ENCODE data around the gene UROD.
"Not testable (repeated sequence)": the region's sequence is repeated elsewhere in the genome, so short reads cannot be mapped to it uniquely, and the experiment has no call there.

The UROD gene

DNA sequence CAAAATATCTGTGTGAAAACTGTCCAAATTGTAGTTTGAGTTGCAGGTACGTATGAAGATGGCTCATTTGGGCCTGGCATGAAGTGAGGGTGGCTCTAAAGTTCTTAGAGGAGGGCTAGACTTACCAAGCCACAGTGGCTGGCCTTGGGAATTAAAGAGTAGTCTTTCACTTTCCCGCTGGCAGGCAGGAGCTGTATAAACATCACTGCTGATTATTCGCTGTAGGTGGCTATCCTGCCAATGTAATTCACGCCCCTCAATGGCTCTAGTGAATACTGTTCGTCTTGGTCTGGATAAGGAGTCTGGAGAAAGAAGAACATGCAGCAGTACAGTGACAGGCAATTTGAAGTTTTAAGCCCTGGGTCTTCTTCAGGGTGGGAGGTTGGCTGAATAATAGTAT lies 31.0 kb downstream of the UROD start:
- no peak for DNase-seq

DNA sequence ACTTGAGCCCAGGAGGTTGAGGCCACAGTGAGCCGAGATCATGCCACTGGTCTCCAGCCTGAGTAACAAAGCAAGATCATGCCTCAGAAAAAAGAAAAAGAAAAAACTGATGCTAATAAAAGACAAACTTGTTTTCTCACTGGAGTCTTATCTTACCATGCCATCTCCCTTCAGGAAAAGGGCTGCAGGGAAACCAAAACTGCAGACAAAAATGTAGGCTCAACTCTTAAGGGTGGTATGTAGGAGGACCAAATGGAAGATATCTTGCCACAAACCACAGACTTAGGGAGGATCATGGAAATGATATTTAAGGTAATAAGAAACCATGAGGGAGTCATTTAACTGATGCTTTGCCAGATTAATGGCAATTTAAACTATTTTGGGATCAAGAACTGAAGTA lies 32.9 kb downstream of the UROD start:
- no peak for DNase-seq

DNA sequence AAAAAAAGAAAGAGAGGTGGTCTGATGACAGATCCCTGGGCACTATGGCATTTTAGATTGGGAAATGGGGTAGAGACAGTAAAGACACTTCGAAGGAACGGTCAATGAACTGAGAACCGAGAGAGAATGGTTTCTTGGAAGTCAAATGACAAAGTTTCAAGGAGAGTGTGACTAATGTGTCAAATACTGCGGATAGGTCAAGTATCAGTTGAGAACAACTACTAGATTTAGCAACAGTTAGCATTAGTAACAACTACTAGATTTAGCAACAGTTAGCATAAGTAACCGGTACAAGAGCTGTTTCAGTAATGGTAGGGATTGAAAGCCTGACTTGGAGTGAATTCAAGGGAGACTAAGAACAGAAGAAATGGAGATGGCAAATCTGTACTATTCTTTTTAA lies 35.0 kb downstream of the UROD start:
- no peak for DNase-seq

DNA sequence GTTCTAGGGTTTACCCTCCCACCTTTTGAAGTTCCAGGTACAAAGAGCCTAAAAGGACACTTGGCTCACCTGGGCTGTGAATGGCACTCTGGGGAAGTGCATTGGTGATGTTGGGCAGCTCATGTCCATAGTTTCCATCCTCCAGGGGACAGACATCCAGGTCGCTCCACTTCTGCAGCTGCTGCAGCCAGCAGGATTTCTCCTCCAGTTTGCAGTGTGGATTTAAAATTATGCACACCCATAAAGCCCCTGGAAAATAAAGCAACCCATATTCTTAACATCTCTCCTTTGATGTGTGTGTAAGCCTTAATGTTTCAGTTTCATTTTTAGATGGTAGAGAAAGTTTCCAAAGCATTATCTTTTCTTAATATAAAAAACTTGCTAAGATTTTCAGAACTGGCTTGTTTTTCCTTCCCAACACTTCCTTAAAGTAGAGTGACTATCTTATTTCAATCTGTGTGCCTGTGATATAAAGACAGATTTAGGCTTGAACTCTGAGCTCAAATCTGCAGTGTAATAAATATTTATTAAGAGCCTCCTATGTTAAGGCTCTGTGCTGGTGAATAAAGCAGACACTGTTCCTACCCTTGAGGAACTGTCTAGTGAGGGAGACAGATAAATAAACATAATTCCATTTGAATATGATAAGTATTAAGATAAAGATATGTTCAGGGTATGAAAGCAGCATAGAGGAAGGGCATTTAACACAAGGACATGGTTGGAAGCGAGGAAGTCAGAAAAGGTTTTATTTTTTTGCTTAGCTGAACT lies 39.1 kb downstream of the UROD start:
- DNase-seq, result peak in 1 of 2 experiments; percentile 1

DNA sequence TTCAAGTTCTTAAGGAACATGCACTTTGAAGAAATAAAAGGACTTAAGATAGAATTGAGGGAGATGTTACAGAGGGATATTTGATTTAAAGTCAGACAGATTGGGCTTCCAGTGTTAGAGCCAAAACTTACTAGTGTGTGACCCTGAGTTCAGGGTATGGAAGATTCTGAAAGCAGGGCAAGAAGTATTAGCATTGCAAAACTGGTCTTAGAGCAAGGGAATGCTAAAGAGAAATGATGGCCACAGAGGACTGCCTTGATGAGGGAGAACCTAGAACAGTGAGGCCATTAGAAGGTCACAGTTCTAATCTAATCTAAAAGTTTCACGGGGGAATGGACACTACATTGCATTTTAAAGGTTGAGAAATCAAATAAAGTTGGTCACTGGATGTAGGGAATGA lies 45.5 kb downstream of the UROD start:
- no peak for DNase-seq

DNA sequence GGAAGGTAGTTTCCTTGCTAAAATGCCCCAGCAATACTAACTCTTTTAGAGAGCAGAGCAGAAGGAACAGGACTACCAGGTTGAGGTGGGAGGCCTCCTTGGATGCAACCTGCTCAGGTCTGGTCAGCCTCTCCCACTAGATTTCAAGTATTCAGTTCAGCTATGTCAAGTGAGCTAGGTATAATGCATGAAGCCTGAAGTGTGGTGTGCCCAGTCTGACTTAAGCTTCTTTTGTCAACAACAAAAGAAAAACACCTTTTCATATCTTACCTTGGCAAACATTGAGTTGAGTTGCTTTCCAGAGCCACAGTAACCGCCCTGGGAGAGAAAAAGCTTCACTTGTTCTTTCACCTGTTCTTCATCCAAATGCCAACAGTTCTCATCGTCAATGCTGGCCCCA lies 47.8 kb downstream of the UROD start:
- DNase-seq, result no peak

DNA sequence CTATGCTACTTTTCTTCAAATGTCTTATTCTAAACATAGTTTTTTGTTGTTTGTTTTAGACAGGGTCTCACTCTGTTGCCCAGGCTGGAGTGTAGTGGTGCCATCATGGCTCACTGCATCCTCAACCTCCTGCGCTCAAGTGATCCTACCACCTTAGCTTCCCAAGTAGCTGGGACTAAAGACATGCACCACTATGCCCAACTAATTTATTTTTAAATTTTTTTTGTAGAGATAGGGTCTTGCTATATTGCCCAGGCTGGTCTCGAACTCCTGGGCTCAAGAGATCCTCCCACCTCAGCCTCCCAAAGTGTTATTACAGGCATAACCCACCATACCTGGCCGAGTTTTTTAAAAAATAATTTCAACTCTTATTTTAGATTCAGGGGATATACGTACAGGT lies 50.4 kb downstream of the UROD start:
- not testable (repeated sequence) for DNase-seq

DNA sequence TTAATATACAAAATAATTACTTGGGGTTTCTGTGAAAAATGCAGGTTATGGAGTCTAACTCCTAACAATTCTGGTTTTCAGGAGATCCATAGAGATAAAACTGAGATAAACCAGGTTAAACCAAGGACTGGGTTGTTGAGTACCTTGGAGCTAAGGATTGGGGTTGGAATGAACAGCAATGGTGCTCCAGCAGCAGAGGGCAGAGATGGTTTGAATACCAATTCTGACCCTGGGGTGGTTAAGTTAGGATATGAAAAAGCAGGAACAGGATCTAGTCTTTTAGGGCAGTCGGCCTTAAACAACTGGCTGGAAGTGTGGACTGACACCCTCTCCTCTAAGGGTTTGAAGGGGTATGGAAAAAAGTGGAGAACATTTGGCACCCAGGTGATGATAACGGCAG lies 53.0 kb downstream of the UROD start:
- DNase-seq, result no peak

Measured in stimulated activated CD4-positive, alpha-beta T cell treated with anti-CD3 and anti-CD28 coated beads, Interleukin-4, amount 100 ng/mL, for 4 hours (primary cell).